Pancreas (tissue), 10 donors: Measurements from ENCODE around the gene ZNF474. TPM values are rescaled to one million over a fixed set of nuclear protein-coding genes. Genes with fewer than 3 reads are reported as not detected.

ENCODE experiments used
- ATAC-seq, 4 donors: fragments of 200-7000 bp; cut with Tn5 transposase; one replicate each; pipeline versions ENCODE4 v1.8.0 to v1.9.1; 2020; ENCODE audit warnings: mild to moderate bottlenecking in 4 of 4, moderate library complexity in 4 of 4
- DNase-seq, 6 donors: peaks; one replicate each; pipeline ENCODE4 v3.0.0-alpha.2; 2020
- FAIRE-seq: peaks from 2 replicates; lab custom pipeline; 2012; peaks lifted over from hg19 to GRCh38; lab: Jason Lieb, UNC
- H3K27ac ChIP-seq, 4 donors: fragments of 200-600 bp; sonication (generic); 1 replicate in 3 of 4; 2 replicates in 1 of 4; pipeline versions ENCODE4 v1.5.0 to v1.8.0; 2020
- H3K27me3 ChIP-seq, 4 donors: fragments of 200-600 bp; one replicate each; pipeline ENCODE4 v1.8.0; 2021
- H3K36me3 ChIP-seq, 3 donors: fragments of 200-600 bp; sonication (generic) in 1 of 3; one replicate each; pipeline versions ENCODE4 v1.5.0 to v1.8.0; 2020 to 2021
- H3K4me1 ChIP-seq, 3 donors: fragments of 200-600 bp; one replicate each; pipeline ENCODE4 v1.8.0; 2021
- H3K4me3 ChIP-seq, 4 donors: fragments of 200-600 bp; sonication (generic) in 2 of 4; one replicate each; pipeline versions ENCODE4 v1.5.0 to v1.8.0; 2020 to 2021
- H3K9me3 ChIP-seq, 4 donors: fragments of 200-600 bp; one replicate each; pipeline ENCODE4 v1.8.0; 2021
- CTCF ChIP-seq, 4 donors: fragments of 200-600 bp; sonication (generic) in 3 of 4; IDR thresholded peaks; one replicate each; pipeline versions ENCODE4 v1.5.0 to v1.8.0; 2021; ENCODE audit warnings: antibody characterized with exemption in 4 of 4
- WGBS, 2 donors: extraction: QIAGEN DNeasy Blood & Tissue Kit; methylation state at CpG; one replicate each; pipeline ENCODE4 v1.1.7; 2013; 5-methylcytosine and 5-hydroxymethylcytosine counted together
- intact Hi-C, 3 donors: fragments of 100-400 bp; cut with DNase I; formaldehyde crosslinking; loops; one replicate each; pipeline versions ENCODE4 v1.11.1 to v1.14.2; 2022
- polyA plus RNA-seq, 2 donors: library from polyadenylated mRNA; stranded (reverse); fragments of 200-250 nt; gene quantifications; one replicate each; pipeline ENCODE4 v1.2.3, GENCODE V29; 2013
- total RNA-seq, 6 donors: library from RNA; stranded (reverse); fragmentation: NEBNext Ultra II Directional in 4 of 6; extraction: Animal tissue kit (Norgen Biotek cat#: 25700) in 4 of 6; gene quantifications; one replicate each; pipeline versions ENCODE4 v1.2.1 to v1.2.4, GENCODE V29; 2021 to 2023
- donor health status: healthy with polysubstance abuse.
- donor health status: DM: no; HTN: no; CAD: no; lungs with moderate emphysema.
- donor health status: DM: no; HTN: no; CAD: no.
- donor health status: control.
- donor health status: control.
- donor health status: Bipolar disorder and iron deficiency.
- donor health status: DM: yes; HTN: yes; CAD: no.
- donor health status: DM: no; HTN: no; CAD: no.
- donor health status: DM: no; HTN: no; CAD: no.
- donor health status: DM: yes; HTN: yes; CAD: no.

The ZNF474 gene
- total and polyA plus RNA-seq, 8 donors, result 0.08 to 0.56 (median 0.12) TPM; not detected in 5

- intact Hi-C loops, result no loop called here
- DNase-seq (no peak), FAIRE-seq (no peak), ATAC-seq (no peak)
- H3K27me3 ChIP-seq, result no peaks in the 10 kb centered on the region
- no peaks in the 10 kb centered on the region for H3K36me3 ChIP-seq
- H3K9me3 ChIP-seq, result no peaks in the 10 kb centered on the region
- H3K27ac ChIP-seq, result no peak overlapping the region
- WGBS, 2 donors, result 38 to 50% methylated on average over 2 of the region's 2 CpGs
- no peak for TF ChIP-seq CTCF (IDR thresholded peaks at IDR 0.05)
- H3K4me3 ChIP-seq, result no peak overlapping the region
- no peaks in the 10 kb centered on the region for H3K4me1 ChIP-seq
Observed at GRCh38 chr5:122114501-122114900, 14.8 kb upstream of the ZNF474 start.

DNA sequence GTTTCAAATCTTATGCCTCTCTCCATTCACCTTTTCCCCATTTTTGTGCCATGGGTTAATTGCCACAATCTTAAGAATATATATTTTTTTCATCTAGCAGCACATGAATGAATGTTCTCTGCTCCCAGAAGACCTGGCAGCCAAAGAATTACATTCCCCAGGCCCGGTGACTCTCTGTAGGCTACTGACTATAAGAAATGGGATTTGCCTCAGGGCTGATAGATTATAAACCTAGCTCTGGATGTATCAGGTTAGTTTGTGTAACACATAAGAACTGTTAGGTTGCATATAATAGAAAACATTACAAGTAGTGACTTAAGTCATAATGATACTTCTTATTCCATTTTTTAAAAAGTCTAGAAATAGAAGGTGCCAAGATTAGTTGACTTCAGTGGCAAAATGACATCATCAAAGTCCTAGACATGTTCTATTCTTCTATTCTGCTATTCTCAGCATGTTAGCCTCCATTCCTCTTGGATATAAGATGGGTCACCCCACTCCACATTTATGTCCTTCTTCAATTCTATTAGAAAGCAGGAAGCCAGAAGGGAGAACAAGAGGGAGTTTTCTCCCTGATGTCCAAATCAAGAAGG, 10.9 kb upstream of the ZNF474 start:
- TF ChIP-seq CTCF (IDR thresholded peaks at IDR 0.05), result no peak
- Histone ChIP-seq H3K27me3 (no peaks in the 10 kb centered on the region), H3K27ac (no peak overlapping the region), H3K9me3 (no peaks in the 10 kb centered on the region), H3K4me3 (no peak overlapping the region), H3K36me3 (no peaks in the 10 kb centered on the region), H3K4me1 (no peaks in the 10 kb centered on the region)
- ATAC-seq (no peak), FAIRE-seq (no peak), DNase-seq (no peak)
- intact Hi-C loops, result no loop called here
- whole genome bisulfite sequencing, 2 donors, result 69 to 72% methylated on average over 1 of the region's 1 CpG

DNA sequence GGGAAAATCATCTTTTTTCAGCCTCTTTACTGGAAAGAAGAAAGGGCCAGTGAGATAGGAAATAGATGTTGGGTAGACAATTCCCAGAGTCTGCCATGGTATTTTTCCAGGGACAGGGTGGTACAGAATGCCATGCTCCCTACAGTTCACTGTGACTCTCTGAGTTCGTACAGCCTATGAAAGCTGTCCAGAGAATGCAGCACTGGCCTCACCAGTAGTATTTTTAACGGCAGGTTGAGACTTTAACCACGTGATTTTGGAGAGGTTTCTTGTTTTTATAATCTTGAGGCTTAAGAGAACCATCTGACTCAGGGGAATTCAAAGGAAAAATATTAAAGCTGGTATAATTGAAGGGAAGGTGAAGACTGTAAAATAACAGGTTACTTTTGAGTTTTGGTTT, 10.1 kb upstream of the ZNF474 start:
- H3K4me1 ChIP-seq, result no peaks in the 10 kb centered on the region
- no peak overlapping the region for H3K4me3 ChIP-seq
- no peak for ATAC-seq
- no peak for FAIRE-seq
- intact Hi-C loops, result no loop called here
- WGBS, 2 donors, result 61 to 77% methylated on average over 3 of the region's 3 CpGs
- no peaks in the 10 kb centered on the region for H3K36me3 ChIP-seq
- no peak for TF ChIP-seq CTCF (IDR thresholded peaks at IDR 0.05)
- no peak overlapping the region for H3K27ac ChIP-seq
- H3K27me3 ChIP-seq, result no peaks in the 10 kb centered on the region
- no peaks in the 10 kb centered on the region for H3K9me3 ChIP-seq
- DNase-seq, result no peak

DNA sequence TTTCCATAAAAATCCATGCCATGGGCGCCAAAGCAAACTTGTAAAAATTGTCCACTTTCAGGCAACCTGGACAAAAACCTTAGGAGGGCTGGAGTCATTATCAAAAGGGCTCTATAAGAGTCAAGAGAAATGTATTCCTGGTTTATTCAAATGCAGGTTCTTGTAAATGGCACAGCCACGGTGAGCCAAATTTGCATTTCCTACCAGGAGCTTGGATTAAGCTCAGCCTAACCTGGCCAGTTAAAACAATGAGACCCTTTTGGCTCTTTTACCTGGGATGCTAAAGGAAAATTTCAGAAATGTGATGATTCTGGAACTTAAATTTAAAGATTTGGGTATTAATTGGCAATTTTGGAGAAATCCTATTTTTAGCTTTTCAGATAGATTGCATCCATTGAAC, 8.9 kb upstream of the ZNF474 start:
- H3K9me3 ChIP-seq, result no peaks in the 10 kb centered on the region
- H3K27me3 ChIP-seq, result no peaks in the 10 kb centered on the region
- 66 to 72% methylated on average over 2 of the region's 2 CpGs for WGBS, 2 donors
- TF ChIP-seq CTCF (IDR thresholded peaks at IDR 0.05), result no peak
- intact Hi-C loops, result no loop called here
- no peak overlapping the region for H3K4me3 ChIP-seq
- no peaks in the 10 kb centered on the region for H3K4me1 ChIP-seq
- FAIRE-seq (no peak), ATAC-seq (no peak), DNase-seq (no peak)
- H3K36me3 ChIP-seq, result no peaks in the 10 kb centered on the region
- H3K27ac ChIP-seq, result no peak overlapping the region

DNA sequence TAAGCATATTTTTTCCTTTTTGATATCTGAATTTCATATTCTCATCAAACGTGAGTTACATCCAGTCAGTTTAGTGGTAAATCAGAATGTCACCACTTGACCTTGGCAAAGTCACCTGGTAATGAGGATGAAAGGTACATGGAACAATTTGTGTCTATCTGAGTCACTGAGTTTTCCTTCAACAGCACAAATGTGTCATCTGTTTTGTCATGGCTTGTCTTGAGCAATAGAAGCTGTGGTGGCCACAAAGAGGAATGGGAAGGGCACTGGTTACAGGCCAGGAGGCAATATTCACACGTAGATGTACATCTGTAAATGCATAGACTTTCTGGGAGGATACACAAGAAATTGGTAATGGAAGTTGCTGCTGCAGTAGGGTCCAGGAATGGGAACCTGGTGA, 8.4 kb upstream of the ZNF474 start:
- FAIRE-seq (no peak), ATAC-seq (no peak), DNase-seq (no peak)
- H3K27me3 ChIP-seq, result no peaks in the 10 kb centered on the region
- no peak overlapping the region for H3K4me3 ChIP-seq
- WGBS, 2 donors, result 54 to 65% methylated on average over 2 of the region's 2 CpGs
- H3K4me1 ChIP-seq, result no peaks in the 10 kb centered on the region
- no peaks in the 10 kb centered on the region for H3K9me3 ChIP-seq
- no peak for TF ChIP-seq CTCF (IDR thresholded peaks at IDR 0.05)
- intact Hi-C loops, result no loop called here
- H3K36me3 ChIP-seq, result no peaks in the 10 kb centered on the region
- H3K27ac ChIP-seq, result no peak overlapping the region
